OCI-LY1 (cell line): ENCODE results near the gene NFASC.

Source experiments
- H2AFZ ChIP-seq: fragments of 200-600 bp; sonication (generic), shearing (Covaris generic); 2 replicates; pipeline ENCODE4 v1.6.0; 2014; ENCODE audit warnings: antibody characterized with exemption, mild to moderate bottlenecking, low read length
- H3F3A ChIP-seq: fragments of 200-600 bp; sonication (generic), shearing (Covaris generic); 2 replicates; pipeline ENCODE4 v1.6.0; 2014; ENCODE audit warnings: mild to moderate bottlenecking, antibody characterized with exemption, low read length, moderate library complexity; ENCODE audit not compliant: insufficient read depth
- H3K27ac ChIP-seq: fragments of 200-600 bp; sonication (generic); 2 replicates; pipeline ENCODE4 v1.5.1; 2014; ENCODE audit warnings: low read length, mixed run types, mild to moderate bottlenecking, low read depth; ENCODE audit not compliant: poor library complexity, severe bottlenecking
- H3K27me3 ChIP-seq: fragments of 200-600 bp; sonication (generic); 2 replicates; pipeline ENCODE4 v1.6.0; 2014; ENCODE audit warnings: antibody characterized with exemption, mild to moderate bottlenecking, low read length, moderate library complexity; ENCODE audit not compliant: insufficient read depth
- H3K36me3 ChIP-seq: fragments of 200-600 bp; sonication (generic); 2 replicates; pipeline ENCODE4 v1.6.1; 2014; ENCODE audit warnings: mild to moderate bottlenecking, antibody characterized with exemption, low read length, moderate library complexity, mixed read lengths; ENCODE audit not compliant: insufficient read depth
- H3K4me1 ChIP-seq: fragments of 200-600 bp; sonication (generic); 2 replicates; pipeline ENCODE4 v1.5.1; 2014; ENCODE audit warnings: mild to moderate bottlenecking, low read length, moderate library complexity; ENCODE audit not compliant: insufficient read depth, severe bottlenecking
- H3K4me2 ChIP-seq: fragments of 200-600 bp; sonication (generic), shearing (Covaris generic); 2 replicates; pipeline ENCODE4 v1.6.1; 2014; ENCODE audit warnings: low read length
- H3K4me3 ChIP-seq: fragments of 200-600 bp; sonication (generic); 2 replicates; pipeline ENCODE4 v1.5.1; 2014; ENCODE audit warnings: low read length, low read depth, mild to moderate bottlenecking, mixed read lengths; ENCODE audit not compliant: poor library complexity, severe bottlenecking
- H3K79me2 ChIP-seq: fragments of 200-600 bp; shearing (Covaris generic); 2 replicates; pipeline ENCODE4 v1.6.1; 2016; ENCODE audit warnings: mixed run types, low read length, mixed read lengths; ENCODE audit not compliant: insufficient read depth
- H3K9ac ChIP-seq: fragments of 200-600 bp; sonication (generic), shearing (Covaris generic); 2 replicates; pipeline ENCODE4 v1.6.1; 2014; ENCODE audit warnings: mild to moderate bottlenecking, low read length, mixed read lengths
- H3K9me2 ChIP-seq: fragments of 200-600 bp; sonication (generic), shearing (Covaris generic); 2 replicates; pipeline ENCODE4 v1.6.1; 2014; ENCODE audit warnings: low read depth, mild to moderate bottlenecking, low read length, mixed read lengths
- H3K9me3 ChIP-seq: fragments of 200-600 bp; shearing (Covaris generic); 2 replicates; pipeline ENCODE4 v1.6.1; 2014; ENCODE audit warnings: low read length, mixed read lengths
- H4K20me1 ChIP-seq: fragments of 200-600 bp; sonication (generic), shearing (Covaris generic); 2 replicates; pipeline ENCODE4 v1.6.0; 2016; ENCODE audit warnings: mild to moderate bottlenecking, low read length; ENCODE audit not compliant: insufficient read depth
- EZH2 ChIP-seq: fragments of 200-600 bp; sonication (generic), shearing (Covaris generic); IDR thresholded peaks from 2 replicates; pipeline ENCODE4 v1.8.0; 2017; ENCODE audit warnings: borderline replicate concordance, mixed run types, mild to moderate bottlenecking, antibody characterized with exemption, low read length, moderate library complexity, mixed read lengths
- TF ChIP-seq, protein P1 (sequence below): fragments of 200-600 bp; sonication (generic), shearing (Covaris generic); IDR thresholded peaks from 2 replicates; pipeline ENCODE4 v1.5.1; 2017; ENCODE audit warnings: mild to moderate bottlenecking, antibody characterized with exemption, low read length, moderate library complexity, mixed read lengths

NFASC gene

GRCh38 chr1:205038132-205038786, 167.6 kb downstream of the NFASC start:
- H3K27ac ChIP-seq = no peak overlapping the region
- no peak for TF ChIP-seq EZH2
- TF ChIP-seq, protein P1, sequence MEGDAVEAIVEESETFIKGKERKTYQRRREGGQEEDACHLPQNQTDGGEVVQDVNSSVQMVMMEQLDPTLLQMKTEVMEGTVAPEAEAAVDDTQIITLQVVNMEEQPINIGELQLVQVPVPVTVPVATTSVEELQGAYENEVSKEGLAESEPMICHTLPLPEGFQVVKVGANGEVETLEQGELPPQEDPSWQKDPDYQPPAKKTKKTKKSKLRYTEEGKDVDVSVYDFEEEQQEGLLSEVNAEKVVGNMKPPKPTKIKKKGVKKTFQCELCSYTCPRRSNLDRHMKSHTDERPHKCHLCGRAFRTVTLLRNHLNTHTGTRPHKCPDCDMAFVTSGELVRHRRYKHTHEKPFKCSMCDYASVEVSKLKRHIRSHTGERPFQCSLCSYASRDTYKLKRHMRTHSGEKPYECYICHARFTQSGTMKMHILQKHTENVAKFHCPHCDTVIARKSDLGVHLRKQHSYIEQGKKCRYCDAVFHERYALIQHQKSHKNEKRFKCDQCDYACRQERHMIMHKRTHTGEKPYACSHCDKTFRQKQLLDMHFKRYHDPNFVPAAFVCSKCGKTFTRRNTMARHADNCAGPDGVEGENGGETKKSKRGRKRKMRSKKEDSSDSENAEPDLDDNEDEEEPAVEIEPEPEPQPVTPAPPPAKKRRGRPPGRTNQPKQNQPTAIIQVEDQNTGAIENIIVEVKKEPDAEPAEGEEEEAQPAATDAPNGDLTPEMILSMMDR = no peak
- no peak overlapping the region for H3K9ac ChIP-seq
- no peaks in the 10 kb centered on the region for H3K9me2 ChIP-seq
- no peak overlapping the region for H3K4me2 ChIP-seq
- no peaks in the 10 kb centered on the region for H3K9me3 ChIP-seq
- H3K79me2 ChIP-seq = no peaks in the 10 kb centered on the region
- no peaks in the 10 kb centered on the region for H3K4me1 ChIP-seq
- no peaks in the 10 kb centered on the region for H3K36me3 ChIP-seq
- H2AFZ ChIP-seq = no peak overlapping the region
- H4K20me1 ChIP-seq = no peaks in the 10 kb centered on the region
- H3K27me3 ChIP-seq = peaks cover 5% of the 10 kb centered on the region; the same call in 1 of the 2 replicates
- H3F3A ChIP-seq = no peaks in the 10 kb centered on the region
- H3K4me3 ChIP-seq = no peak overlapping the region

- no peaks in the 10 kb centered on the region for H3K79me2 ChIP-seq
- H3K36me3 ChIP-seq = no peaks in the 10 kb centered on the region
- H3K4me3 ChIP-seq = no peak overlapping the region
- no peaks in the 10 kb centered on the region for H3K9me2 ChIP-seq
- no peak overlapping the region for H3K9ac ChIP-seq
- peaks cover 5% of the 10 kb centered on the region; the same call in 1 of the 2 replicates for H3K27me3 ChIP-seq
- no peak overlapping the region for H3K4me2 ChIP-seq
- H2AFZ ChIP-seq = no peak overlapping the region
- H3K27ac ChIP-seq = no peak overlapping the region
- H3K4me1 ChIP-seq = no peaks in the 10 kb centered on the region
- H3F3A ChIP-seq = no peaks in the 10 kb centered on the region
- TF ChIP-seq, protein P1 = no peak
- TF ChIP-seq EZH2 = no peak
- H4K20me1 ChIP-seq = no peaks in the 10 kb centered on the region
- no peaks in the 10 kb centered on the region for H3K9me3 ChIP-seq
Measured at GRCh38 chr1:205041001-205041715, 170.5 kb downstream of the NFASC start.

GRCh38 chr1:205041998-205042910, 171.6 kb downstream of the NFASC start:
- no peak overlapping the region for H3K27ac ChIP-seq
- peaks cover 5% of the 10 kb centered on the region; the same call in 1 of the 2 replicates for H3K27me3 ChIP-seq
- H3K9me2 ChIP-seq = no peaks in the 10 kb centered on the region
- H3K4me2 ChIP-seq = no peak overlapping the region
- no peaks in the 10 kb centered on the region for H3K4me1 ChIP-seq
- H4K20me1 ChIP-seq = no peaks in the 10 kb centered on the region
- no peak overlapping the region for H2AFZ ChIP-seq
- H3F3A ChIP-seq = no peaks in the 10 kb centered on the region
- H3K9me3 ChIP-seq = no peaks in the 10 kb centered on the region
- no peak for TF ChIP-seq EZH2
- TF ChIP-seq, protein P1 = no peak
- H3K4me3 ChIP-seq = no peak overlapping the region
- no peaks in the 10 kb centered on the region for H3K79me2 ChIP-seq
- H3K36me3 ChIP-seq = no peaks in the 10 kb centered on the region
- no peak overlapping the region for H3K9ac ChIP-seq
